ENCODE data around the gene ESYT3.
"Not testable (repeated sequence)": the region's sequence is repeated elsewhere in the genome, so short reads cannot be mapped to it uniquely, and the experiment has no call there.

Gene ESYT3

GRCh38 chr3:138452436-138452835, 18.0 kb downstream of the ESYT3 start:
- Histone ChIP-seq H4K20me1 (ENCODE audit: insufficient read depth, low read length) (no peaks in the 10 kb centered on the region), H3K27me3 (ENCODE audit: low read depth, low read length) (peaks cover 7% of the 10 kb centered on the region; the same call in 1 of the 2 replicates), H3K79me2 (ENCODE audit: low read length) (no peaks in the 10 kb centered on the region), H3K4me3 (ENCODE audit: low read length) (no peak overlapping the region), H3K27ac (ENCODE audit: low read length) (no peak overlapping the region), H3K4me2 (ENCODE audit: low read length) (no peak overlapping the region), H2AFZ (ENCODE audit: low read depth, low read length) (no peak overlapping the region), H3K9me3 (ENCODE audit: insufficient read depth, low read length) (no peaks in the 10 kb centered on the region), H3K9ac (ENCODE audit: low read length) (no peak overlapping the region), H3K36me3 (replicated peaks; ENCODE audit: low read depth, low read length) (no peaks in the 10 kb centered on the region), H3K4me1 (ENCODE audit: low read length) (no peaks in the 10 kb centered on the region)
- TF ChIP-seq EZH2phosphoT487 (IDR thresholded peaks at IDR 0.05; ENCODE audit: low read depth), result no peak
- TF ChIP-seq CTCF (IDR thresholded peaks at IDR 0.05; ENCODE audit: low read depth, low read length), result no peak

DNA sequence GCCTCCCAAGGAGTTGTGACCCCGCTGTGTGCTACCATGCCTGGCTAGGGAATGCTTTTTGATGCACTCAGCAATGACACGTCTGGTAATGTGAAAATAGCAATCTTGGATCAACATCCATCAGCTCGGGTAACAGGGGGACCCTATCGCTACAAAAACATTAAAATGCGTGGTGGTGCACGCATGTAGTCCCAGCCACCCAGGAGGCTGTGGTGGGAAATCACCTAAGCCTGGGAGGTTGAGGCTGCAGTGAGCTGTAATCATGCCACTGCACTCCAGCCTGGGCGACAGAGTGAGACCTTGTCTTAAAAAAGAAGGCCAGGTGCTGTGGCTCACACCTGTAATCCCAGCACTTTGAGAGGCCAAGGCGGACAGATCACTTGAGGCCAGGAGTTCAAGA, 19.5 kb downstream of the ESYT3 start:
- H4K20me1 ChIP-seq (ENCODE audit: insufficient read depth, low read length); H3K4me3 ChIP-seq (ENCODE audit: low read length); H3K9me3 ChIP-seq (ENCODE audit: insufficient read depth, low read length); H3K4me2 ChIP-seq (ENCODE audit: low read length); H3K27me3 ChIP-seq (ENCODE audit: low read depth, low read length); H2AFZ ChIP-seq (ENCODE audit: low read depth, low read length); H3K36me3 ChIP-seq (replicated peaks; ENCODE audit: low read depth, low read length); H3K9ac ChIP-seq (ENCODE audit: low read length); H3K27ac ChIP-seq (ENCODE audit: low read length); H3K4me1 ChIP-seq (ENCODE audit: low read length); H3K79me2 ChIP-seq (ENCODE audit: low read length): not testable (repeated sequence)

DNA sequence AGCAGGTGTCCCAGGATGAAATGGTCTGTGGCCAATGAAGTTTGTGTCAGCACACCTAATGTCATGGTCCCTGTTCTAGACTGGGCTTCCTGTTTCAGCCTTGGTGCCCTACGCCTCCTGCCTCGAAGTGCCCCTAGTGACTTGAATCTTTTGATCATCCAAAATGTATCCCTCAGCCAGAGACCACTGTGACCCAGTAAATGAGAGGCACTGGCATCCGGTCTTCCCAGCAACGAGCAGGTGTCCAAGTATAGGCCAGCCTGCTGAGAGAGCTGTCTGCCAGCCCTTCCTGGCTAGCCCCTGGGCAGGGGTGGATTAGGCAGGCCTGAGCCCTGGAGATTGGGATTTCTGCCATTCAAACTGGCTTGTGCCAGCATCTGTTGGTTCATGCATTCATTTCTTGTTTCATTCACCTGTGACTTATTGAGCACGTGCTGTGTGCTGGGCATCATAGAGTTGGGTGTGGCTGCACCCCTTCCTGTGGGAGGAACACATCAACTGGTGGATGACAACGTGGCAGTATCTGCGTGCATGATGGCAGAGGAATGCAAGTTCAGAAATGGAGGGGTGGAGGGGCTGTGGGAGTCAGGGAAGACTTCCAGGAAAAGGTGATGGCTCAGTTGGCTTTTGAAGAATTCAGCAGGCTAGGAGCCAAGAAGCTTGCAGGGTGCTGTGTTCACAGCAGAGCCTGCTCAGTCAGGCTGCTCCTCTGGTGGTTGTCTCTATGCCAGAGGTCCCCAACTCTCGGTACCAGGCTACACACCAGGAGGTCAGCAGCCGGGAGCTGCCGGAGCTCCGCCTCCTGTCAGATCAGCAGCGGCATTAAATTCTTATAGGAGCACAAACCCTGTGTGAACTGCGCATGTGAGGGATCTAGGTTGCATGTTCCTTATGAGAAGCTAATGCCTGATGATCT, 21.6 kb downstream of the ESYT3 start:
- Histone ChIP-seq H4K20me1 (ENCODE audit: insufficient read depth, low read length) (no peaks in the 10 kb centered on the region), H3K27ac (ENCODE audit: low read length) (no peak overlapping the region), H3K9me3 (ENCODE audit: insufficient read depth, low read length) (no peaks in the 10 kb centered on the region), H3K4me3 (ENCODE audit: low read length) (no peak overlapping the region), H3K36me3 (replicated peaks; ENCODE audit: low read depth, low read length) (no peaks in the 10 kb centered on the region), H3K79me2 (ENCODE audit: low read length) (no peaks in the 10 kb centered on the region), H2AFZ (ENCODE audit: low read depth, low read length) (no peak overlapping the region), H3K4me2 (ENCODE audit: low read length) (no peak overlapping the region), H3K27me3 (ENCODE audit: low read depth, low read length) (peaks cover 11% of the 10 kb centered on the region; the same call in 1 of the 2 replicates), H3K9ac (ENCODE audit: low read length) (no peak overlapping the region), H3K4me1 (ENCODE audit: low read length) (no peaks in the 10 kb centered on the region)
- TF ChIP-seq CTCF (IDR thresholded peaks at IDR 0.05; ENCODE audit: low read depth, low read length) (no peak), EZH2phosphoT487 (IDR thresholded peaks at IDR 0.05; ENCODE audit: low read depth) (no peak)

GRCh38 chr3:138456961-138457862, 22.8 kb downstream of the ESYT3 start:
- no peak overlapping the region for H2AFZ ChIP-seq (ENCODE audit: low read depth, low read length)
- H3K36me3 ChIP-seq (replicated peaks; ENCODE audit: low read depth, low read length), result no peaks in the 10 kb centered on the region
- no peaks in the 10 kb centered on the region for H3K79me2 ChIP-seq (ENCODE audit: low read length)
- TF ChIP-seq CTCF (IDR thresholded peaks at IDR 0.05; ENCODE audit: low read depth, low read length), result no peak
- no peak for TF ChIP-seq EZH2phosphoT487 (IDR thresholded peaks at IDR 0.05; ENCODE audit: low read depth)
- H3K9me3 ChIP-seq (ENCODE audit: insufficient read depth, low read length), result no peaks in the 10 kb centered on the region
- no peaks in the 10 kb centered on the region for H3K4me1 ChIP-seq (ENCODE audit: low read length)
- no peaks in the 10 kb centered on the region for H4K20me1 ChIP-seq (ENCODE audit: insufficient read depth, low read length)
- no peak overlapping the region for H3K4me2 ChIP-seq (ENCODE audit: low read length)
- H3K4me3 ChIP-seq (ENCODE audit: low read length), result no peak overlapping the region
- H3K9ac ChIP-seq (ENCODE audit: low read length), result no peak overlapping the region
- no peak overlapping the region for H3K27ac ChIP-seq (ENCODE audit: low read length)
- H3K27me3 ChIP-seq (ENCODE audit: low read depth, low read length), result peaks cover 18% of the 10 kb centered on the region; the same call in 1 of the 2 replicates

All from OCI-LY3 (cell line).